Measurements from ENCODE around the gene SLC15A1. TPM values are rescaled to one million over a fixed set of nuclear protein-coding genes. Genes with fewer than 3 reads are reported as not detected.

Gene SLC15A1
- total and polyA plus RNA-seq, 2 donors (not counting 1 experiment from before 2014, with no cell fraction given) = not detected

DNA sequence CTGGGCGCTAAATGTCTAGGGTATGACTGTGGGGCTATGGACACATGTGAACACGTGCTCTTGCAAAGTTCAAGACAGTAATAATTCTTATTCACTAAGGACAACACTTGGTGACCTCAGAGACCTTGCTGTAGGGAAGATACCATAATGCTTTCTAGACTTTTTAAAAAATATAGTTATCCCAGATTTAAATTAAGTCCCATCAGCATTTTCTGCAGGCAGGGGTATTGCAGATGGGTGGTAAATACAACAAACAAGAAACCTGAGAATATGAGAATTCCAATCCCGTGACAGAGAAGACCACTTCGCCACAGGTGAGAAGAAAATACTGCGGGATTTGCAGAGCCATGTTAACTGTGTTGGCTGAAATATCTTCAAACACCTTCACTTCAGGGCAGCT, 65.2 kb downstream of the SLC15A1 start:
- H3K4me1 Mint-ChIP-seq = no peaks in the 10 kb centered on the region
- WGBS (ENCODE audit: insufficient coverage) = 89% methylated on average over 3 of the region's 5 CpGs
- TF ChIP-seq EZH2 (IDR thresholded peaks at IDR 0.05; ENCODE audit: borderline replicate concordance, insufficient read depth, low read depth, low read length, poor library complexity, severe bottlenecking) = no peak
- TF ChIP-seq, protein P1, sequence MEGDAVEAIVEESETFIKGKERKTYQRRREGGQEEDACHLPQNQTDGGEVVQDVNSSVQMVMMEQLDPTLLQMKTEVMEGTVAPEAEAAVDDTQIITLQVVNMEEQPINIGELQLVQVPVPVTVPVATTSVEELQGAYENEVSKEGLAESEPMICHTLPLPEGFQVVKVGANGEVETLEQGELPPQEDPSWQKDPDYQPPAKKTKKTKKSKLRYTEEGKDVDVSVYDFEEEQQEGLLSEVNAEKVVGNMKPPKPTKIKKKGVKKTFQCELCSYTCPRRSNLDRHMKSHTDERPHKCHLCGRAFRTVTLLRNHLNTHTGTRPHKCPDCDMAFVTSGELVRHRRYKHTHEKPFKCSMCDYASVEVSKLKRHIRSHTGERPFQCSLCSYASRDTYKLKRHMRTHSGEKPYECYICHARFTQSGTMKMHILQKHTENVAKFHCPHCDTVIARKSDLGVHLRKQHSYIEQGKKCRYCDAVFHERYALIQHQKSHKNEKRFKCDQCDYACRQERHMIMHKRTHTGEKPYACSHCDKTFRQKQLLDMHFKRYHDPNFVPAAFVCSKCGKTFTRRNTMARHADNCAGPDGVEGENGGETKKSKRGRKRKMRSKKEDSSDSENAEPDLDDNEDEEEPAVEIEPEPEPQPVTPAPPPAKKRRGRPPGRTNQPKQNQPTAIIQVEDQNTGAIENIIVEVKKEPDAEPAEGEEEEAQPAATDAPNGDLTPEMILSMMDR (IDR thresholded peaks at IDR 0.05) = no peak
- no peak for ATAC-seq (ENCODE audit: low read depth)
- Histone ChIP-seq H2AFZ (ENCODE audit: insufficient read depth, low read depth, low read length, poor library complexity, severe bottlenecking) (no peak overlapping the region), H3K27me3 (replicated peaks in 1 of 4; ENCODE audit: control extremely low read depth in 1 of 4, control insufficient read depth in 3 of 4, insufficient read depth in 4 of 4, low read length in 3 of 4) (no peaks in the 10 kb centered on the region), H3K9ac (ENCODE audit: low read length) (no peak overlapping the region), H4K20me1 (ENCODE audit: control insufficient read depth, insufficient read depth, low read length, poor library complexity, severe bottlenecking) (no peaks in the 10 kb centered on the region), H3K79me2 (ENCODE audit: control insufficient read depth, insufficient read depth, low read length) (no peaks in the 10 kb centered on the region), H3K36me3 (replicated peaks in 1 of 2; ENCODE audit: control extremely low read depth in 1 of 2, control insufficient read depth in 1 of 2, extremely low read depth in 1 of 2, insufficient read depth in 2 of 2, low read length in 1 of 2) (no peaks in the 10 kb centered on the region), H3K27ac (ENCODE audit: low read length in 2 of 2) (no peak overlapping the region), H3K9me3 (ENCODE audit: control extremely low read depth in 1 of 3, control insufficient read depth in 2 of 3, insufficient read depth in 1 of 3, low read length in 2 of 3) (no peaks in the 10 kb centered on the region), H3K4me3 (ENCODE audit: control extremely low read depth in 1 of 5, extremely low read depth in 1 of 5, insufficient read depth in 1 of 5, low read depth in 2 of 5, low read length in 4 of 5) (no peak overlapping the region), H3K4me2 (replicated peaks; ENCODE audit: low read depth, low read length, poor library complexity, severe bottlenecking) (no peak overlapping the region), H3K4me1 (ENCODE audit: control insufficient read depth in 2 of 2, insufficient read depth in 2 of 2, low read length in 2 of 2) (no peaks in the 10 kb centered on the region)
- POLR2A ChIA-PET = no interaction called here
- no peak for DNase-seq
- no peak overlapping the region for H3K4me3 Mint-ChIP-seq
- peaks cover 2% of the 10 kb centered on the region for H3K27me3 Mint-ChIP-seq
- H3K9me3 Mint-ChIP-seq (ENCODE audit: insufficient read depth) = no peaks in the 10 kb centered on the region
- intact Hi-C loops (cut with micrococcal nuclease) = no loop called here
- CTCF ChIA-PET = interaction anchor here (1.2 kb wide), 1 partner anchor 242 kb away, joined by 3 read pairs; no protein-coding TSS in a partner anchor
- H3K27ac Mint-ChIP-seq = no peak overlapping the region

DNA sequence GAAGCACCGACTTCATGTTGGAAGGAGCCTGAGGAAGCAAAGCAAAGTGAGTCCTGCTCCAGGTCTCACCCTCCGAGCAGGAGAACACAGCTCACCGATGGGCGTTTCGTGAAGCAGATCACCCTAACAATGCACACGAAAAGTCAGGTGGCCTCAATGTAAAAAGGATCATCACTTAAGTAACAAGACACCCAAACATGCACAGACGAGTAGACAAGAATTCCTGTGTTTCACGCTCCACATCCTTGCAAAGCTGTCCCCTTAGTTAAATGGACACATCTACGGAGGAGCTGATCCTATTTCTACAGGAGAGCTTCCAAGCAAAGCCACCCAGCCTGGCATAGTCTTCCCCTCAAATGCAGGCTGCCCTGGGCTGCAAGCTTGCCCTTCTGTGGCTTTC, 66.2 kb downstream of the SLC15A1 start:
- no peak overlapping the region for H2AFZ ChIP-seq (ENCODE audit: insufficient read depth, low read depth, low read length, poor library complexity, severe bottlenecking)
- no peaks in the 10 kb centered on the region for H3K9me3 Mint-ChIP-seq (ENCODE audit: insufficient read depth)
- H3K9ac ChIP-seq (ENCODE audit: low read length) = no peak overlapping the region
- no peaks in the 10 kb centered on the region for H3K4me1 Mint-ChIP-seq
- no peak overlapping the region for H3K4me2 ChIP-seq (replicated peaks; ENCODE audit: low read depth, low read length, poor library complexity, severe bottlenecking)
- WGBS (ENCODE audit: insufficient coverage) = 88% methylated on average over 9 of the region's 9 CpGs
- ChIA-PET POLR2A (no interaction called here), CTCF (interaction anchor here (0.8 to 1.2 kb wide), 2 partner anchors 15 to 241 kb away, joined by 3 read pairs; no protein-coding TSS in a partner anchor)
- H3K36me3 ChIP-seq (replicated peaks in 1 of 2; ENCODE audit: control extremely low read depth in 1 of 2, control insufficient read depth in 1 of 2, extremely low read depth in 1 of 2, insufficient read depth in 2 of 2, low read length in 1 of 2) = no peaks in the 10 kb centered on the region
- no peak overlapping the region for H3K27ac ChIP-seq (ENCODE audit: low read length in 2 of 2)
- no peak overlapping the region for H3K27ac Mint-ChIP-seq
- intact Hi-C loops (cut with micrococcal nuclease) = no loop called here
- no peaks in the 10 kb centered on the region for H3K9me3 ChIP-seq (ENCODE audit: control extremely low read depth in 1 of 3, control insufficient read depth in 2 of 3, insufficient read depth in 1 of 3, low read length in 2 of 3)
- no peak for DNase-seq
- no peaks in the 10 kb centered on the region for H3K79me2 ChIP-seq (ENCODE audit: control insufficient read depth, insufficient read depth, low read length)
- TF ChIP-seq, protein P1 (IDR thresholded peaks at IDR 0.05) = no peak
- no peak for TF ChIP-seq EZH2 (IDR thresholded peaks at IDR 0.05; ENCODE audit: borderline replicate concordance, insufficient read depth, low read depth, low read length, poor library complexity, severe bottlenecking)
- no peaks in the 10 kb centered on the region for H3K27me3 ChIP-seq (replicated peaks in 1 of 4; ENCODE audit: control extremely low read depth in 1 of 4, control insufficient read depth in 3 of 4, insufficient read depth in 4 of 4, low read length in 3 of 4)
- no peak overlapping the region for H3K4me3 ChIP-seq (ENCODE audit: control extremely low read depth in 1 of 5, extremely low read depth in 1 of 5, insufficient read depth in 1 of 5, low read depth in 2 of 5, low read length in 4 of 5)
- H3K27me3 Mint-ChIP-seq = peaks cover 4% of the 10 kb centered on the region
- H4K20me1 ChIP-seq (ENCODE audit: control insufficient read depth, insufficient read depth, low read length, poor library complexity, severe bottlenecking) = no peaks in the 10 kb centered on the region
- no peaks in the 10 kb centered on the region for H3K4me1 ChIP-seq (ENCODE audit: control insufficient read depth in 2 of 2, insufficient read depth in 2 of 2, low read length in 2 of 2)
- H3K4me3 Mint-ChIP-seq = no peak overlapping the region
- ATAC-seq (ENCODE audit: low read depth) = no peak

All from B cell (primary cell).